ENCODE results near the gene KRTAP10-7.
A peak's percentile ranks its signal among the peaks of the same experiment; 100 is the strongest.

The KRTAP10-7 gene

GRCh38 chr21:44571844-44572782 is 28.3 kb upstream of the KRTAP10-7 start:
- peak; percentile 21 for DNase-seq

GRCh38 chr21:44572959-44573583 is 27.3 kb upstream of the KRTAP10-7 start:
- peak; percentile 15 for DNase-seq

DNA sequence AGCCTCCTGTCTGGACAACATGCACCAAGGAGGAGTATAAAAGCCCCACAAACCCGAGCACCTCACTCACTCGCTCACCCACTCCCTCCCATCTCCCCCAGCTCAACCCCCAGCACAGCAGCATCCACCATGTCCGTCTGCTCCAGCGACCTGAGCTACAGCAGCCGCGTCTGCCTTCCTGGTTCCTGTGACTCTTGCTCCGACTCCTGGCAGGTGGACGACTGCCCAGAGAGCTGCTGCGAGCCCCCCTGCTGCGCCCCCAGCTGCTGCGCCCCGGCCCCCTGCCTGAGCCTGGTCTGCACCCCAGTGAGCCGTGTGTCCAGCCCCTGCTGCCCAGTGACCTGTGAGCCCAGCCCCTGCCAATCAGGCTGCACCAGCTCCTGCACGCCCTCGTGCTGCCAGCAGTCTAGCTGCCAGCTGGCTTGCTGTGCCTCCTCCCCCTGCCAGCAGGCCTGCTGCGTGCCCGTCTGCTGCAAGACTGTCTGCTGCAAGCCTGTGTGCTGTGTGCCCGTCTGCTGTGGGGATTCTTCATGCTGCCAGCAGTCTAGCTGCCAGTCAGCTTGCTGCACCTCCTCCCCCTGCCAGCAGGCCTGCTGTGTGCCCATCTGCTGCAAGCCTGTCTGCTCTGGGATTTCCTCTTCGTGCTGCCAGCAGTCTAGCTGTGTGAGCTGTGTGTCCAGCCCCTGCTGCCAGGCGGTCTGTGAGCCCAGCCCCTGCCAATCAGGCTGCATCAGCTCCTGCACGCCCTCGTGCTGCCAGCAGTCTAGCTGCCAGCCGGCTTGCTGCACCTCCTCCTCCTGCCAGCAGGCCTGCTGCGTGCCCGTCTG is 26.6 kb upstream of the KRTAP10-7 start, which contains the start of gene KRTAP10-4:
KRTAP10-4 (plus strand) TSS at position 100 of the 827 bp plus-strand sequence; CDS start at position 130, 30 bp downstream.
- DNase-seq: peak; percentile 21

- DNase-seq: peak; percentile 31
Measured at GRCh38 chr21:44574457-44575306, 25.7 kb upstream of the KRTAP10-7 start.

GRCh38 chr21:44575307-44576024 is 24.9 kb upstream of the KRTAP10-7 start:
- DNase-seq: peak; percentile 25

GRCh38 chr21:44576025-44576420 is 24.4 kb upstream of the KRTAP10-7 start:
- no peak for DNase-seq

GRCh38 chr21:44578371-44579055 is 21.9 kb upstream of the KRTAP10-7 start:
- peak; percentile 26 for DNase-seq

- peak; percentile 32 for DNase-seq
Measured at GRCh38 chr21:44579056-44579832, 21.2 kb upstream of the KRTAP10-7 start.

DNA sequence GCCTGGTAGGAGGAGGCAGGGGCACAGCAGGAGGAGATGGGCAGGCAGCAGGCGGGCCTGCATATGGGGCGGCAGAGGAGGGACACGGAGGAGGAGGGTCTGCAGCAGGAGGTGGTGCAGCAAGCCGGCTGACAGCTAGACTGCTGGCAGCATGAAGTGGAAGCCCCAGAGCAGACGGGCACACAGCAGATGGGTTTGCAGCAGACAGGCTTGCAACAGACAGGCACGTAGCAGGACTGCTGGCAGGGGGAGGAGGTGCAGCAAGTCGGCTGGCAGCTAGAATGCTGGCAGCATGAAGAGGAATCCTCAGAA is 20.6 kb upstream of the KRTAP10-7 start:
- DNase-seq: peak; percentile 27

DNA sequence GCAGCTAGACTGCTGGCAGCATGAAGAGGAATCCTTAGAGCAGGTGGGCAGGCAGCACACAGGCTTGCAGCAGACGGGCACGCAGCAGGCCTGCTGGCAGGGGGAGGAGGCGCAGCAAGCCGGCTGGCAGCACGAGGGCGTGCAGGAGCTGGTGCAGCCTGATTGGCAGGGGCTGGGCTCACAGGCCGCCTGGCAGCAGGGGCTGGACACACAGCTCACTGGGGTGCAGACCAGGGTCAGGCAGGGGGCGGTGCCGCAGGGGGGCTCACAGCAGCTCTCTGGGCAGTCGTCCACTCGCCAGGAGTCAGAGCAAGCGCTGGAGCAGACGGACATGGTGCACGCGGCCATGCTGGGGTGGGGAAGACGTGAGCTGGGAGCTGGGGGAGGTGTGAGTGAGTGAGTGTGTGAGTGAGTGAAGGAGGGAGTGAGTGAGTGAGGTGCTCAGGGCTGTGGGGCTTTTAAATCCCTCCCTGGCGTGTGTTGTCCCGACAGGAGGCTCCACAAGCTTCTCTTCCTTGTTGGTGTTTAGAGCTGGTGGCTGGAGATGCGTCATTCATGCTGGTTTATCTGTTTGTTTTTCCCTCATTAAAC is 20.1 kb upstream of the KRTAP10-7 start, which contains the start of gene KRTAP10-5:
KRTAP10-5 (minus strand) TSS at position 374 of the 591 bp plus-strand sequence; CDS start at position 348, 26 bp downstream.
- peak; percentile 27 for DNase-seq

DNA sequence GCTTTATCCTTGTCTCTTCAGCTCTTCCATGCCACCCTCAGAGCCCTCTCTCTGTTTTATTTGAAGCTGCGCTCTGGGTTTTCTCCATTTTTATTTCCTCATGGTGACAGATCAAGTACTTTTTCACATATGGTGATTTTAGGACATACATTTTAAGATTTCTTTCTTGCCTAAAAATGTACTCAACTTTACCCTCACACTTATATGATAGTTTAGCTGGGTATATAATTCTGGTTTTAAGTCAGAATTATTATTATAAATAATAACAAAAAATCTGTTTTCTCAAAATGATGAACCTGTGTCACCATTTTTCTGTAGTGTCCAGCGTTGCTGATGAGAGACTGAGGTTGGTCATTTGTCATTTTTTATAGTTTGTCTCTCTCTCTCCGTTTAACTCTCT is 19.2 kb upstream of the KRTAP10-7 start:
- DNase-seq: no peak

DNA sequence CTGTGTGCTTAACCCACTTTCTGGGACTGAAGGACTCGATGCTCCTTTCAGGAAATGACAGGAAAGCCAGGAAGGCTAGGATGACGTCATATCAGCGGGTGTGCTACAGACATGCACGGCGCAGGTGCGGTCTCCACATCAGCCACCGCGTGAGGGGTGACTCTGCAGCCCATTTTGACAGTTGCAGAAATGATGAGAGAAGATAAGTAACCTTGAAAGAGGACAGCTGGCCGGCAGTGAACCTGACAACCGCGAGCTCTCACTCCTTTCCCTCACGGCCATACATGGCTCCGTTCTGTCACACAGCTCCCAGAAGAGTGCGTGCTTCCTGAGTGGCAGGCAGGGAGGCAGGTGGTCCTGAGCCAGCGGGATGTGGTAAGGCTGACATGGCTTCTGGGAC is 18.3 kb upstream of the KRTAP10-7 start:
- no peak for DNase-seq

- DNase-seq: peak; percentile 48
Measured at GRCh38 chr21:44583089-44583799, 17.2 kb upstream of the KRTAP10-7 start.

GRCh38 chr21:44583800-44584147 is 16.6 kb upstream of the KRTAP10-7 start:
- DNase-seq: no peak

- DNase-seq: no peak
Measured at GRCh38 chr21:44585892-44586291, 14.5 kb upstream of the KRTAP10-7 start.

DNA sequence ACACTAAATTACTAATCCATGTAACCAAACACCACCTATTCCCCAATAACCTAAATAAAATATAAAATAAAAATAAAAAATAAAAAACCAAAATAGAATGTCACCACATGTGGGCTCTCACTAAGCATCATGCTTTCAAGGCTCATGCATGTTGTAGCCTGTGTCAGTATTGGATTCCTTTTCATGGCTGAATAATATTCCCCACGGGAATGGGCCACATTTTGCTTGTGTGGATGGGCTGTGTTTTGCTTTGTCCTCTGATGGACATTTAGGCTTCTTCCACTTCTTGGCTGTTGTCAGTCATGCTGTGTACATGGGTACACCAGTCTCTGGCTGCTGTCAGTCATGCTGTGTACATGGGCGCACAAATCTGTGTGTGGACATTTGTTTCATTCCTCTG is 11.3 kb upstream of the KRTAP10-7 start:
- DNase-seq: no peak

DNA sequence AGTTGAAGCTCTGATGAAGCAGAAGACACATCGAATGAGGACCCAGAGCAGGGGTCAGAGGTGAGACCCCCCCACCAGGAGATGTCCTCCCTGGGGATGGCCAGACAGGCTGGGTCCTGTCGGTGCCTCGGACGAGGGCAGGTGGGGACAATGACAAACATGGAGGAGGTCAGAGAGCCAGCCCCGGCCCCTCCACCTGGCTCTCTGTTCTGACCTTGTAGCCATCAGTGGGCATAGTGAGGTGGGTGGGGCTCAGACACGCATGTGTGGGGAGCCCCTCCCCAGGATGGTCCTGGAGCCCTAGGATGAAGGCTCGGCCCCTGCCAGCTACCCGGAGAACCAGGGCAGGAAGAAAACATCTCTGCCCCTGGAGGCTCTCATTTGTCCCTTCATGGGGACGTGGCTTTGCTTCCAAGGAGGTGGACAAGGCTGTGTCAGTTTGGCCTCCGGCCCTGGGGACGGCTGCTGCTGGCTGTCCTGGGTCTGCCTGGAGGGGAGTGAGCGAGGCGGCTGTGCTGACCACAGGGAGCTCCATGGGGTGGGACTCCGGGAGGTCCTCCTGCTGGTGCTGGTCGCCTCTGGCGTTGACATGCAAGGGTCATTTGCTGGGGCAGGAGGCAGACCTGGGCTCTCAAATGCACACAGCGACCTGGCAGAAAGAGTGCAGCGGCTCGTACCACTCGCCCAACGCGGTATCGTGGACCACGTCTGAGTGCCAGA is 10.7 kb upstream of the KRTAP10-7 start:
- peak; percentile 21 for DNase-seq

DNA sequence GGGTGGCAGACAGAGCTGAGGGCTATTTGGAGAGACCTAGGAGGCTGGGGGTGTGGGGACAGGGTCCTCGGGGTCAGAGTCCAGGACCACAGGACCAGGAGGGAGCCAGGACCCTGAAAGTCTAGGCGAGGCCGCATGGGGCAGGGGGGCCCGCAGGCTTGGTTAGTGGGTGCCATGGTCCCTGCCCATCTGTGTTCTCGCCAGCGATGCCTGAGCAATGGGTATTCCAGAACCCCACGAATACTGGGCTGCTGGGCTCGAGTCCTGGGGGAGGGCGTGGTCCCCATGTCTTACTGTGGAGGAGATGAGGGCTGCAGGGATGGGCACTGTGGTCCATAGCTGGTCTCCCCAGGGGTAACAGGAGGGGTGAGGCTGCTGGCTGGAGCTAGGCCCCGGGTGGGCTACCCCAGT is 10.1 kb upstream of the KRTAP10-7 start:
- no peak for DNase-seq
